HepG2 (cell line): ENCODE results near the gene SMARCC1. TPM values are rescaled to one million over a fixed set of nuclear protein-coding genes. Genes with fewer than 3 reads are reported as not detected.

Experiments
- ATAC-seq: fragments of 200-7000 bp; cut with Tn5 transposase; 3 replicates; pipeline ENCODE4 v1.9.1; 2020; ENCODE audit warnings: mild to moderate bottlenecking, moderate library complexity
- BruUV-seq: library from RNA; stranded (reverse); fragments of 400-500 nt; replicated peaks from 2 replicates; lab custom pipeline; 2021; lab: Mats Ljungman, UMichigan
- CTCF ChIA-PET: fragments of 300-600 bp; formaldehyde crosslinking; extraction: SDS; loops from one replicate; lab custom pipeline; 2021; ENCODE audit warnings: low total read pairs, inconsistent platforms, low intra/inter-chr PET ratio; lab: Yijun Ruan, JAX
- POLR2A ChIA-PET: fragments of 350-600 bp; sonication (Branson Sonifier 250); formaldehyde crosslinking; loops from one replicate; lab custom pipeline; 2020; ENCODE audit warnings: antibody characterized with exemption, inconsistent platforms; lab: Yijun Ruan, JAX
- DNase-seq: peaks from one replicate; pipeline ENCODE4 v3.0.0-alpha.2; 2015; ENCODE audit warnings: low spot score
- FAIRE-seq: peaks from 3 replicates; lab custom pipeline; 2011; peaks lifted over from hg19 to GRCh38; lab: Jason Lieb, UNC
- H2AFZ ChIP-seq: one replicate; pipeline ENCODE4 v1.6.1; 2011; ENCODE audit warnings: low read length, inconsistent platforms
- H3K27ac ChIP-seq: fragments of 300-600 bp; 3 replicates; pipeline ENCODE4 v1.8.0; 2011; ENCODE audit warnings: mixed run types, mild to moderate bottlenecking, mixed read lengths, low read length, inconsistent platforms; ENCODE audit not compliant: insufficient read depth; ENCODE audit errors: extremely low read length
- H3K27me3 ChIP-seq, 2 experiments: fragments of 200-600 bp in 1 of 2; 2 replicates in 1 of 2; 3 replicates in 1 of 2; pipeline versions ENCODE4 v1.6.0 to v1.8.0; 2011; ENCODE audit warnings: low read length in 2 of 2, mild to moderate bottlenecking in 2 of 2, moderate library complexity in 2 of 2, inconsistent platforms in 1 of 2; ENCODE audit not compliant: insufficient read depth in 2 of 2, control insufficient read depth in 1 of 2
- H3K36me3 ChIP-seq, 2 experiments: fragments of 200-600 bp in 1 of 2; replicated peaks in 1 of 2; 2 replicates in 1 of 2; 3 replicates in 1 of 2; pipeline versions ENCODE4 v1.5.1 to v1.8.0; 2011; ENCODE audit warnings: low read length in 2 of 2, inconsistent platforms in 1 of 2; ENCODE audit not compliant: insufficient read depth in 2 of 2, control insufficient read depth in 1 of 2
- H3K4me1 ChIP-seq: 2 replicates; pipeline ENCODE4 v1.5.1; 2012; ENCODE audit warnings: low read length, inconsistent platforms; ENCODE audit not compliant: insufficient read depth
- H3K4me2 ChIP-seq: 2 replicates; pipeline ENCODE4 v1.6.0; 2011; ENCODE audit warnings: low read depth, low read length, inconsistent platforms
- H3K4me3 ChIP-seq, 3 experiments: fragments of 200-600 bp in 1 of 3; sonication (generic), shearing (Covaris generic) in 1 of 3; replicated peaks in 1 of 3; 2 replicates each; pipeline ENCODE4 v1.5.1; 2011 to 2016; ENCODE audit warnings: low read length in 3 of 3, inconsistent platforms in 2 of 3, low read depth in 2 of 3, mild to moderate bottlenecking in 2 of 3, control low read depth in 1 of 3, mixed read lengths in 1 of 3; ENCODE audit not compliant: insufficient read depth in 1 of 3
- H3K79me2 ChIP-seq: one replicate; pipeline ENCODE4 v1.6.1; 2011; ENCODE audit warnings: low read length, inconsistent platforms; ENCODE audit not compliant: insufficient read depth
- H3K9ac ChIP-seq: 2 replicates; pipeline ENCODE4 v1.6.0; 2011; ENCODE audit warnings: mild to moderate bottlenecking, low read depth, low read length, inconsistent platforms; ENCODE audit not compliant: insufficient read depth
- H3K9me3 ChIP-seq: 2 replicates; pipeline ENCODE4 v1.5.1; 2012; ENCODE audit warnings: mild to moderate bottlenecking, low read length
- H4K20me1 ChIP-seq: 2 replicates; pipeline ENCODE4 v1.6.0; 2011; ENCODE audit warnings: inconsistent platforms, mild to moderate bottlenecking, low read length, moderate library complexity; ENCODE audit not compliant: insufficient read depth
- AGO1 ChIP-seq: fragments of 200-400 bp; formaldehyde crosslinking; IDR thresholded peaks from 2 replicates; pipeline ENCODE4 v1.6.1; 2017; ENCODE audit warnings: mild to moderate bottlenecking, low read depth, low read length, moderate library complexity; ENCODE audit not compliant: poor library complexity, severe bottlenecking
- CEBPB ChIP-seq: IDR thresholded peaks from 2 replicates; pipeline ENCODE4 v1.6.1; 2011; ENCODE audit warnings: low read depth, low read length, improper control_type of control experiment, borderline replicate concordance
- CREB3 ChIP-seq: sonication (generic); formaldehyde crosslinking; IDR thresholded peaks from 2 replicates; pipeline ENCODE4 v1.5.0; 2020; ENCODE audit warnings: missing genetic modification reagents
- DBP ChIP-seq: sonication (generic); formaldehyde crosslinking; IDR thresholded peaks from 2 replicates; pipeline ENCODE4 v1.4.0; 2020; ENCODE audit warnings: missing genetic modification reagents; ENCODE audit errors: not compliant biosample characterization
- EED ChIP-seq: sonication (generic); formaldehyde crosslinking; IDR thresholded peaks from 2 replicates; pipeline ENCODE4 v1.5.0; 2020; ENCODE audit warnings: mild to moderate bottlenecking, missing genetic modification reagents
- EHMT2 ChIP-seq: fragments of 200-600 bp; sonication (generic); IDR thresholded peaks from 2 replicates; pipeline ENCODE4 v1.7.0; 2017; ENCODE audit warnings: antibody characterized with exemption, low read depth, low read length, borderline replicate concordance
- ETV5 ChIP-seq: IDR thresholded peaks from 2 replicates; pipeline ENCODE4 v1.6.1; 2018; ENCODE audit warnings: missing biosample characterization, missing genetic modification reagents, inconsistent platforms, borderline replicate concordance
- ISL2 ChIP-seq: sonication (generic); formaldehyde crosslinking; IDR thresholded peaks from 2 replicates; pipeline ENCODE4 v1.5.0; 2020; ENCODE audit warnings: missing genetic modification reagents
- KLF15 ChIP-seq: sonication (generic); formaldehyde crosslinking; IDR thresholded peaks from 2 replicates; pipeline ENCODE4 v1.8.1; 2023; ENCODE audit warnings: borderline replicate concordance, mild to moderate bottlenecking, inconsistent platforms, missing genetic modification reagents, mixed read lengths
- MTA3 ChIP-seq: sonication (generic); formaldehyde crosslinking; IDR thresholded peaks from 2 replicates; pipeline ENCODE4 v1.4.0; 2020; ENCODE audit warnings: missing genetic modification reagents
- MXD3 ChIP-seq: IDR thresholded peaks from 2 replicates; pipeline ENCODE4 v1.6.1; 2016; ENCODE audit warnings: mild to moderate bottlenecking, missing biosample characterization, missing genetic modification reagents
- NCOR1 ChIP-seq: fragments of 200-600 bp; sonication (generic); IDR thresholded peaks from 2 replicates; pipeline ENCODE4 v1.7.0; 2017; ENCODE audit warnings: antibody characterized with exemption, low read length, borderline replicate concordance
- PPARG ChIP-seq: conservative IDR thresholded peaks from 2 replicates; pipeline ENCODE4 v1.6.1; 2016; ENCODE audit warnings: missing biosample characterization, missing genetic modification reagents
- RBM39 ChIP-seq: fragments of 200-400 bp; formaldehyde crosslinking; IDR thresholded peaks from one replicate; pipeline ENCODE4 v1.6.1; 2018; ENCODE audit warnings: antibody characterized with exemption, mild to moderate bottlenecking, low read depth, low read length; ENCODE audit not compliant: poor library complexity, severe bottlenecking
- TARDBP ChIP-seq: sonication (generic); formaldehyde crosslinking; IDR thresholded peaks from 2 replicates; pipeline ENCODE4 v1.8.0; 2022; ENCODE audit warnings: mild to moderate bottlenecking, missing genetic modification reagents
- TCF7L2 ChIP-seq: IDR thresholded peaks from 2 replicates; pipeline ENCODE4 v1.6.1; 2011; ENCODE audit warnings: mild to moderate bottlenecking, low read depth, low read length, moderate library complexity
- TFE3 ChIP-seq: IDR thresholded peaks from 2 replicates; pipeline ENCODE4 v1.6.1; 2016
- TMF1 ChIP-seq: sonication (generic); formaldehyde crosslinking; IDR thresholded peaks from 2 replicates; pipeline ENCODE4 v1.8.1; 2022; ENCODE audit warnings: low read depth, missing genetic modification reagents
- ZNF274 ChIP-seq: sonication (generic); formaldehyde crosslinking; IDR thresholded peaks from 2 replicates; pipeline ENCODE4 v1.5.1; 2020; ENCODE audit warnings: mild to moderate bottlenecking, missing genetic modification reagents
- ZNF383 ChIP-seq: sonication (generic); formaldehyde crosslinking; IDR thresholded peaks from 2 replicates; pipeline ENCODE4 v1.4.0; 2020; ENCODE audit warnings: missing genetic modification reagents, mild to moderate bottlenecking, borderline replicate concordance
- ZNF652 ChIP-seq: IDR thresholded peaks from 2 replicates; pipeline ENCODE4 v1.6.1; 2016; ENCODE audit warnings: low read depth, borderline replicate concordance
- ZNF780A ChIP-seq: sonication (generic); formaldehyde crosslinking; IDR thresholded peaks from 2 replicates; pipeline ENCODE4 v1.8.0; 2022; ENCODE audit warnings: mild to moderate bottlenecking, missing genetic modification reagents, moderate library complexity
- ZSCAN12 ChIP-seq: sonication (generic); formaldehyde crosslinking; IDR thresholded peaks from 2 replicates; pipeline ENCODE4 v1.9.0; 2021; ENCODE audit warnings: mild to moderate bottlenecking, missing genetic modification reagents
- ZZZ3 ChIP-seq: sonication (generic); formaldehyde crosslinking; IDR thresholded peaks from 2 replicates; pipeline ENCODE4 v1.4.0; 2020; ENCODE audit warnings: missing genetic modification reagents, mild to moderate bottlenecking, borderline replicate concordance
- WGBS: methylation state at CpG from one replicate; pipeline ENCODE4 v1.1.6; 2017; ENCODE audit warnings: low lambda C conversion rate; 5-methylcytosine and 5-hydroxymethylcytosine counted together
- in situ Hi-C: cut with HindIII; loops from 2 replicates; pipeline ENCODE4 v1.10.0; 2017; ENCODE audit warnings: low pct_unique_long_range_greater_than_20kb; ENCODE audit not compliant: extremely low pct_ligation_motif_present
- intact Hi-C: fragments of 100-400 bp; cut with micrococcal nuclease; formaldehyde crosslinking; loops from one replicate; pipeline ENCODE4 v1.10.0; 2022; ENCODE audit not compliant: unreplicated experiment
- polyA plus RNA-seq, 8 experiments: library from polyadenylated mRNA; depleted of rRNA in 3 of 8; stranded (reverse) in 7 of 8; unstranded in 1 of 8; fragments of >200 nt; fragmentation: Illumina TruSeq in 4 of 8; extraction: Trizol in 4 of 8; gene quantifications; 2 replicates each; pipeline versions ENCODE4 v1.2.1 to v1.2.3, GENCODE V29; 2011 to 2016; ENCODE audit warnings: low read depth in 4 of 8, missing spikeins in 1 of 8, mixed read lengths in 1 of 8; ENCODE audit not compliant: insufficient read depth in 1 of 8
- total RNA-seq, 5 experiments: library from RNA; depleted of rRNA; stranded (reverse); fragments of >200 nt; fragmentation: Illumina TruSeq; extraction: Trizol; gene quantifications; 2 replicates each; pipeline ENCODE4 v1.2.3, GENCODE V29; 2016; ENCODE audit warnings: low read depth in 1 of 5

Gene SMARCC1
- total and polyA plus RNA-seq, 2 of the 13 experiments (the other 11 are each of a cell fraction or from before 2014, with no cell fraction given): 47.9 to 58.4 TPM

GRCh38 chr3:47636921-47637320 is 144.8 kb downstream of the SMARCC1 start (continued):
- TF ChIP-seq DBP (CRISPR knock-in tag): no peak
- no peak for TF ChIP-seq TFE3 (CRISPR knock-in tag)
- no peak for TF ChIP-seq AGO1
- TF ChIP-seq ZNF780A: no peak
- no peak for TF ChIP-seq TMF1
- no peak for TF ChIP-seq ZNF383 (CRISPR knock-in tag)
- TF ChIP-seq ZZZ3: no peak
- no peak for TF ChIP-seq EED (CRISPR knock-in tag)
- no peak for TF ChIP-seq ZNF652

- H4K20me1 ChIP-seq: no peaks in the 10 kb centered on the region
- no peaks in the 10 kb centered on the region for H3K27me3 ChIP-seq
- H3K4me3 ChIP-seq: no peak overlapping the region
- WGBS: 95% methylated on average over 6 of the region's 6 CpGs
- no peak overlapping the region for H3K9ac ChIP-seq
- H3K79me2 ChIP-seq: no peaks in the 10 kb centered on the region
- CTCF ChIA-PET: no interaction called here
- peaks cover 11% of the 10 kb centered on the region; the same call in 1 of the 2 replicates for H3K4me1 ChIP-seq
- in situ Hi-C loops (no loop called here), intact Hi-C loops (no loop called here)
- no peaks in the 10 kb centered on the region for H3K9me3 ChIP-seq
- POLR2A ChIA-PET: no interaction called here
- H3K4me2 ChIP-seq: no peak overlapping the region
- ATAC-seq (no peak), FAIRE-seq (no peak), DNase-seq (no peak)
- H3K27ac ChIP-seq: no peak overlapping the region
- peaks cover 30 to 80% of the 10 kb centered on the region in 2 experiments for H3K36me3 ChIP-seq
- H2AFZ ChIP-seq: no peak overlapping the region
- no TSS peak for BruUV-seq
- TF ChIP-seq CEBPB (no peak), MXD3 (CRISPR knock-in tag) (no peak), PPARG (CRISPR knock-in tag) (no peak), TCF7L2 (no peak), ETV5 (CRISPR knock-in tag) (no peak), KLF15 (CRISPR knock-in tag) (no peak), NCOR1 (no peak), RBM39 (no peak), ISL2 (CRISPR knock-in tag) (no peak), MTA3 (CRISPR knock-in tag) (no peak), CREB3 (CRISPR knock-in tag) (no peak), ZNF274 (CRISPR knock-in tag) (no peak), EHMT2 (no peak), TARDBP (CRISPR knock-in tag) (no peak), ZSCAN12 (CRISPR knock-in tag) (no peak)
Measured at GRCh38 chr3:47636225-47636624, 145.5 kb downstream of the SMARCC1 start.
